Stimulated activated CD4-positive, alpha-beta T cell treated with anti-CD3 and anti-CD28 coated beads, Interleukin-4, amount 100 ng/mL, for 4 hours (primary cell): Measurements from ENCODE around the gene TJP2.
"Not testable (repeated sequence)": the region's sequence is repeated elsewhere in the genome, so short reads cannot be mapped to it uniquely, and the experiment has no call there.

Experiments used
- DNase-seq, 2 experiments: peaks; one replicate each; pipeline ENCODE4 v3.0.0-alpha.2; 2020

Gene TJP2

DNA sequence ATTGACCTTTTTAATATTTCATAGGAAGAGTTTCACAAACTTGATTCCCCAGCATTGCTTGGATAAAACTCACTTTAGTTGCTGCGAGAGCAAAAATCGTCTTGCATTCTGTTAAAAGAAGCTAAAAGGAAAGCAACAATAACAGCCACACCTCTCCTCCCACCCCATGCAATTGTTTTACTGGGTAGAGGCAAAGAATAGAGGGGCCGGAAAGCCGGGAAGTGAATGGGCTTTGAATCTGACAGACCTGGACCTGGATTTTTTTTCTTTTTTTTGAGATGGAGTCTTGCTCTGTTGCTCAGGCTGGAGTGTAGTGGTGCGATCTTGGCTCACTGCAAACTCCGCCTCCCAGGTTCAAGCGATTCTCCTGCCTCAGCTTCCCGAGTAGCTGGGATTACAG is 9.5 kb upstream of the TJP2 start:
- DNase-seq: not testable (repeated sequence)

DNA sequence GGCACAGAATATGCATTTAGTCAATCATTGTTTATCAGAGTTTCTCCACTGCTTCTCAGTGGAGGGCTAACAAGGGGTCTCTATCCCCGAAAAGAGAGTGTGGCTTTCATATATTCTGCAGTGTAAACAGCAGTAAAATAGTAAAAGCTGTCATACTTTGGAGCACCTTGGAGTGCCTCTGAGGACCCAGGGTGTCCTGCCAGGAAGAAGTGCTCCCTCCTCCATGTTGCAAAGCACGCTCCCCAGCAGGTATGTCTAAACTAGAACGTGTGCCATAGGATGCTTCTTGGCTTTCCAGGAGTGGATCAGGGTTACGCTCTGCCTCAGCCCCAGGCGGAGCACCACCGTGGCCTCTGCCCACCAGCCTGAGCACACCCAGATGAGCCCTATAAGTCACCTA is 8.5 kb upstream of the TJP2 start:
- no peak for DNase-seq

DNA sequence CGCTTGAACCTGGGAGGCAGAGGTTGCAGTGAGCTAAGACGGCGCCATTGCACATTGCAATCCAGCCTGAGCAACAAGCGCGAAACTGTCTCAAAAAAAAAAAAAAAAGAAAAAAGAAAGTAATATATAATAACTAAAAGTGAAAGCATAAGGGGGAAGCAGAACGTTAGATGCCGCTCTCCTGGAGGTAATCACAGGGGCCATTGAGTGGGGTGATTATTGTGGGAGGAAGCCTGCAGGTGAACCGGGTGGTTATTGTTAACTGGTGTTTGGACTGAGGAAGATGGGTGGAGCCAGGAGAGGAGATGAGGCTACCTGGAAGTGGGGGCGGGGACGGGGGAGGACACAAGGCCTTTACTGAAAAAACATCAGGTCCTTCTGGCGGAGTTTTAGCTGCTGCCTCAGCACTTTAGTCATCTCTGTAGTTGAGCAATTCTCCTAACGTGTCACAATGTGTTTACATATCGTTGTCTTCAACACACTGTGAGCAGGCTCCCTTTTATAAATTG is 5.3 kb upstream of the TJP2 start:
- peak; percentile 45 to 49 for DNase-seq

DNA sequence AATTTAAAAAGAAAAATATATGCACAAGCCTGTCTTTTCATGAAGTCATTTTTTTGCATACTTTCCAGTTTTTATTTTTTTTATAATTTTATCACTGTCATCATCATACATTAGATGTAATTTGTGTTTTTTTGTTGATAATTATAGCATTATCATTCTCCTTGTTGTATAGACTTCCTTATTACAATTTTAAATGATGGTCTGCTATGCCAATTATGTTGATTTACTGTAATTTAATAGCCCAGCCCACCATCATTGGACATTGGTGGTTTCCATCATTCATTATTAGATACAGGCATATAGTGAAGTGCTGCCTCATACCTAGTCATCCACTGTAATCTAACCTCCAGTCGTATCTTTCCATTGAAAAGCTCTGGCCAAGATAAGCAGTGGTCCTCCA is 3.8 kb upstream of the TJP2 start:
- DNase-seq: no peak

DNA sequence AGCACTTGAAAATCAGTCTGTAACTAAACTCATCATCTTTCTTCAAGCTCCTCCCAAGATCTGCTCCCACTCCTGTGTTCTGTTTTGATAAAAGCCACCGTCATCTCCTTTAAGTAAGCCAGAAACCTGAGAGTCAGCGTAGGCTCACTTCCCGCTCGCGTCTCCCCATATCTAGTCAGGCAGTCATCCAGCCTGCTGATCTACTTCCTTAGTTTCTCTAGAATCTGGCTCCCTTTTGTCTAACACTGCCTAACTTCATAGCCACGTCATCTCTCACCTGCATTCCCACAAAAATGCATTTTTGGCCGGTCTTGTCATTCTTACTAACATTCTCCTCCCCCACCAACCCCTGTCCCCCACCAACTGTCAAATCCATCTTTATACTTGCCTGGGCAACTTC is 3.0 kb upstream of the TJP2 start:
- DNase-seq: no peak

DNA sequence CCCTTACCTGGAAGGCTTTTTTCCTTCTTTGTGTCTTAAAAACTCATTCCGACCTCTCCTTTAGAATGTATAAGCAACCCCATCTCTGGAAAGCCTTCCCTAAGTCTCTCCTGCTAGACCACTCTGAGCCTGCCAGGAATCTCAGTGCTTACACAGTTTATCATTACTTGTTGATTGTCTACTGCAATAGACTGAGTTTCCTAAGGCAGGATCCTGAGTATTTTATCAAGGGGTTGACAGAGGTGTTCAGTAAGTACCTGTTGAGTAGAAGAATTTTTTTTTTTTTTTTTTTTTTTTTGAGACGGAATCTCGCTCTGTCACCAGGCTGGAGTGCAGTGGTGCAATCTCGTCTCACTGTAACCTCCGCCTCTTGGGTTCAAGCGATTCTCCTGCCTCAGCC is 2.6 kb upstream of the TJP2 start:
- no peak for DNase-seq

DNA sequence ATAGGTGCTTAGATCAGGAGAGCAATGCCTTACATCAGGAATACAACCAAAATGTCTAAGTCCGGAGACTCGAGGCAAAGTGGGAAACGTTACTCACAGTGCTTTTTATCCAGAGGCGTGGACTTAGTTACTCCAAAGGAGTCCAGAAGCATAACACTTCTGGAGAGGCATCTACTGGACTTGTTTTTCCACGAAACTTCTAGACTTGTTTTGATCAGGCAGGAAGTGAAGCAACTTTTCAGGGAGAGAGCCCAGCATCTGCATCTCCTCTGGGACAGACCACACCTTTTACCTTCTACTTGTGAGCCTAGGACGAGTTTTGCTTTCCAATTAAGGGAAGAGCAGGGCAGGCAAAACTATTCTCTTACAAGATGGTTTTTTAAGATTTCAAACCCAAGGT is 1.2 kb upstream of the TJP2 start:
- DNase-seq: no peak

DNA sequence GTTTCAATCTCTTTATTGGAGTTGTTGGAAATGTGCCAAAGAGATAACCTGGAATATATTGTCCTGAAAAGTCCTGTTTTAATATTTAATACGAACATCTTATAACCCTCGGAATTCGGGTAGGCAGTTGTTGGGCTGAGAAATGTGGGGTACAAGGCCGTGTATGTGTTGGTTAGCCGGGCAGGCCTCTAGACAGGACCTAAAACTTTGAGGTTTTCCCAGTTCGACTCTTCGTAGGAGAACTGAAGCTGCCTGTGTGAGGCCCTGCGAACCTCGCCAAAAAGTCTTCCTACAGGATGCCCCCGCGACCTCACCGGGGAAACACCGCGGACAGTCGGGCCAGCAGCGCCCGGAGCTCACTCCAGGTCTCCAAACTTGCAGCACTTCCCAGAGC is 583 bp upstream of the TJP2 start:
- no peak for DNase-seq

DNA sequence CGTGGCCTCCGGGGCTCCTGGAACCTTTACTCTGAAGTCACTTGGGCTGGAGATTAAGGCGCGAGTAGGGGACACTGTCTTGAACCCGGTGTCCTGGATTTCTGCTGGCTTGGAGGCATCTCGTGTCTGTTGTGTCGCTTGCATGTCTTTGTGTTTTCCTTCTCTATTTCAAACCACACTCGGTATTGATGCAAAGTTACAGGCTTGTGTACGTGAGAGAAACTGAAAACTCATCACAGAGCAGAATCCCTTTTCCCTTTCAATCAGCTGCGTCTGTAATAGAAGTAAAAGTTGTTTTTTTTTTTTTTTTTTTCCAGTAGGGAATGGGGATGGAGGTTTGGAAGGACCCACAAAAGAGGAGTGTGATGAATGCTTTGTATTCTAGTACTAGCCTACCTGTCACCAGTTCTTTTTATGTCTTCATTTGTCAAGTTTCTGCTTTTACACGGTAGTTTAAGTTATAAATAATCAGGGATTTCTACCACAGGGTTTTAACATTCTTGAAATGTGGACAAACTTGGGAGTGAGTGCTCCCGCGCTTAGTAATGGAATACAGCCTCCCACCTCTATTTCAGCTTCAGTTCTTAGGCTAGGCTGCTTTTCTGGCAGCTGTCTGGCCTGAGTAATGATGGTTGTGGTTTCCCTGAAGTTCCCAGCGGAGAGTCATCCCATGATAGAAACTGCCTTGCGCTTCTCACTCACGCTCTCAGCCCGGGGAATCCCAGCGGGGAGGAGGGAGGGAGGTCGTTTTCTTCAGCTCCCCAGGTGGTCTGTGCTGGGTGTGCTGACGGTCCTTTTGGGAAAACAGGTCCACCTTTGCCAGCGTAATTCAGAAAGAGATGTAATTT is 763 bp downstream of the TJP2 start:
- peak in 1 of 2 experiments; percentile 16 for DNase-seq

DNA sequence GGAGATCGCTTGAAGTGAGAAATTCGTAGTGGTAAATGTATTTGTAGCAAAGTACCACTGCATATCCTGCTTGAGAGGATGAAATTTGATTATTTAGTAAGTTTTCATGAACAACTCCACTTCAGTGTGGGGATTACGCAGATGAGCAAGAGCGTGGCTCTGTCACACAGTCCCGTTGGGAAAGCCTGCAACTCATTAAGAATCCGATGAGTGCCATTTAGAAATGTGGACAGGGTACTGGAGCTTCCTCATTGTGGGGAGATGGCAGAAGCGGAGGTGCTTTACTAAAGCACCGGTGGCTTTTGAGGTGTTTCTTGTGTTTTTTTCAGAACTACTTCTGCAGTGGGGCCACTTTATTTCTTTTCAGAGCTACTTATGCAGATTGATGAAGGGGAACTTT is 1.4 kb downstream of the TJP2 start:
- DNase-seq: no peak

DNA sequence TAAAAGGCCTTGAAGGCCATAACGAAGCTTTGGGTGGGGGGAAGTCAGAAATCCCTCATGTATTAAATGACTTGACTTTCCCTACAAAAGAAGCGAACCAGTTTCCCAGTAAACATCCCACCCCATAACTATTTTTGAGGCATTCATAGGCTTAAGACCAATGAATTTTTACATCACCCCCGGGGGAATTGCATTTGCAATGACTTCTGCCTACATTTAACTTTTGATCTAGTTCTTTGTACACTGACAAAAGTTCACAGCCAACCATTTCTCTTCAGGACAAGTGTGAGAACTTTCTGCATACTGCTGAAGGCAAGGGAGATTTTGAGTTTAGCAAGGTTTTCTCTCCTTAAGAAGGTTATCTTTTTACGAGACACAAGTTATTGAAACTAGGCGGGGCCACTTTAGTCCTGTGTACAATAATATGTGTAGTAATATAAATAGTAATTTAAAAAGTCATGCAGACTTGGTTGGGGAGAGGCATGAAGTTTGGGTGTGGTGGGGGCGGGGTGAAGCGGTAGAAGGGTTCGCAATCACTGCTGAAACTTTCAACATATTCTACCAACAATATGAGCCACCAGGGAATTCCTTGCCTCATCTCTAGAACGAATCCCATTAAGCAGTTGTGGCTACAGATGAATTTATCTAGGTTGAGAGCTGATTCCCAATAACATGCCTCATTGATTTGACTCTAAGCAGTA is 2.5 kb downstream of the TJP2 start:
- no peak for DNase-seq

DNA sequence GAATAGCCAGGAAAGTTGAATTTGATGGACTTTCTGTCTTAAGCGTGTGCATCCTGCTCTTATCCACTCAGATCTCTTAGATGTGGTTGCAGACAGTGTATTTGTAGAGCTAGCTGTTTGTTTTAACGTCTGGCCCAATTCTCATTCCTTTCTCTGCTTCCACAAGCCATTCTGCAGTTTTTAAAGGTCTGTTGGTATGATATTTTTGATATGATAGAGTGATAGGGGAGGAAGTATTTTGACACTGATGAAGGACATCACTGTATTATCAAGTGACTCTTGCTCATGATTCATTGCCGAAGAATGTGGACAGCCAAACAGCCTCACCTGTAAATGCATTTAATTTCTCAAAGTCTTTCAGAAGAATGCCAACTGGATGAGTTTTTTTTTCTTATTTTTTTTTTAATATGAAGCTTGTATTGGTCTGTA is 4.5 kb downstream of the TJP2 start:
- no peak for DNase-seq

DNA sequence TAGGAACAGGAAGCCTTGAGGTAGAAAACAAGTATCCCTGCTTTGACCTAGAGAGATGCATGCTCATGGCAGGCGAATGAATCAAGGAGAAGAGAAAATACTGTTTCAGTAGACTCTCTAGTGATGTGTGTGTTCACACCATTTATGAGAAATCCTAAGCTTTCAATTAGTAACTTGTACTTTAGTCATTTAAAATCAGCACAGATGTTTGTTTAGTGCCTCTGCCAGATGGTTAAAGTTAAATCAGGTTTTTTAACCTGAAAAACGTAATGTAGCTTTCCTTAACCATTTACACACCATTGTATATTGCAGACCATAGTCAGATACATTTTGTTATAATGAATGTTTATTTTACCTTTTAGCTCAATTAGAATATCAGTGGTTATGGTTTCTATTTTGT is 5.0 kb downstream of the TJP2 start:
- DNase-seq: no peak

DNA sequence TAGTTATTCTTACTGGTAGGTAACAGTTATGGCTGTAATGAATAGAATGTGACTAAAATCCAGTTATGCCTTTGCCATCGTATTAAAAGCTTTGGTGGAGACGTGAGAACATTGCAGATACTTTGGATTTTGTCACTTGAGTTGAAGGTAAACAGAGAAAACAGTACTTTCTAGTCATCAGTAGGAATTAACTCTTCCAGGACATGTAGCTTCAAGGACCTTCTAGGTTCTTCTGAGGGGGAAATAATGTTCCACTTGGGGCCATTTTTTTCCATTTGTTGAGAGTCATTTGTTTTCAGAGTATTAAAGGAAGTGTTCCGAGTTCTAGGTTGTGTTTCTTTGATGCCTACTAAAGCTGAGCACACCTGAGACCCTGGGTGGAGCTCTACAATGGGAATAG is 6.1 kb downstream of the TJP2 start:
- no peak for DNase-seq

DNA sequence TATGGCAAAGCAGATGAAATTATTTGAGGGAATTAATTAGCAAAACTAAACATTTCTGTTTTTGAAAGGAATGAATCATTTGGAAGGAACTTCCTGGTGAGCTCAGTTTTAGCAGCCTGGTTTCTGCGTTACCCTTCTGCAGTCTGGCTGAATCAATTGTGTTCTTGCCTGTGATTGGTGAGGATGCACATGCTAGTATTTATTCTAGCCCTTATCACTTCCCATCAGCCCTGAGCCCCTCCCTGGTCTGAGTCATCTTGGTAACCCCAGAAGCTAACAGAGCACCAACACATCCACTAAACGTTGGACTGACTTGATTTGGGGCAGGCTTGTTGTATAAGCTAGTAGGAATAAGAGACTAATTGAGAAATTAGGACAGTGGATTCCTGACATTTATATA is 6.6 kb downstream of the TJP2 start:
- peak; percentile 6 to 49 for DNase-seq

DNA sequence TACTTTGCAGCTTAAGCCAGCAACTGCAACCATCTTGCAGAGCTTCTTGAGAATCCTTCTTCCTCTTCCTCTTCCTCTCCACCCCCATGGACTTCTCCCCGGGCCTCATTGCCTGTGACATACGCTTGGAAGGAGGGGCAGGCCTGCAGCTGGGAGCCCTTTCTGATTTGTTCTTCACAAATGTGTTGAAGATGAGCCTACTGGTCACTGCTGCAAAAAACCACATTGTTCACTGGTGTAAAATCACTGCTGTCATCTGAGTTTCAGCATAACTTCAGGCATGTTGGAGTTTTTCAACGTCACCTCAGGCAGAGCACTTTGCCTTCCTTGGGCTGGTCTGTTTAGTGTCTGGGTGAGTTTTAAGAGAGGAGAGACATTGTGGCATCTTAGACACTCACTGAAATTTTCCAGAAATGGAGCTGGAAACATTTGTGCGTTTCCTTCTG is 7.9 kb downstream of the TJP2 start:
- DNase-seq: no peak

DNA sequence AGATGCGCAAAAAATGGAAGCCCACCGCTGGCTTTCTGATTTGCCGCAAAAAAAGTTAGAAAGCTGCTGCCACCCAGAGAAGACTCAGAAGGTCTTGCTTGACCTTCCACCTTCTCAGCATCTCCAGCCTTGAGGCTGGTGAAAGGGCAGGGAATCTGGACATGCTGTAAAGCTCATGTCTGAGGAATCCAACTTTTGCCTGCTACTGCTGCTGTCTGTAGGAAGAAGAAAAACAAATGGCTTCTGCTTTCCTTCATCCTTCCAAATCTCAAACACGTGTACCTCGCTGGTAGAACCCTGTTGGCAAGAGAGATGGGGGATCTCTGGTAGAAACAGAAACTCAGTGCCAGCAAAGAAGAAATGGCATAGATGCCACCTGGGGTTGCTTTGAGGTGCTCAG is 10.2 kb downstream of the TJP2 start:
- no peak for DNase-seq

DNA sequence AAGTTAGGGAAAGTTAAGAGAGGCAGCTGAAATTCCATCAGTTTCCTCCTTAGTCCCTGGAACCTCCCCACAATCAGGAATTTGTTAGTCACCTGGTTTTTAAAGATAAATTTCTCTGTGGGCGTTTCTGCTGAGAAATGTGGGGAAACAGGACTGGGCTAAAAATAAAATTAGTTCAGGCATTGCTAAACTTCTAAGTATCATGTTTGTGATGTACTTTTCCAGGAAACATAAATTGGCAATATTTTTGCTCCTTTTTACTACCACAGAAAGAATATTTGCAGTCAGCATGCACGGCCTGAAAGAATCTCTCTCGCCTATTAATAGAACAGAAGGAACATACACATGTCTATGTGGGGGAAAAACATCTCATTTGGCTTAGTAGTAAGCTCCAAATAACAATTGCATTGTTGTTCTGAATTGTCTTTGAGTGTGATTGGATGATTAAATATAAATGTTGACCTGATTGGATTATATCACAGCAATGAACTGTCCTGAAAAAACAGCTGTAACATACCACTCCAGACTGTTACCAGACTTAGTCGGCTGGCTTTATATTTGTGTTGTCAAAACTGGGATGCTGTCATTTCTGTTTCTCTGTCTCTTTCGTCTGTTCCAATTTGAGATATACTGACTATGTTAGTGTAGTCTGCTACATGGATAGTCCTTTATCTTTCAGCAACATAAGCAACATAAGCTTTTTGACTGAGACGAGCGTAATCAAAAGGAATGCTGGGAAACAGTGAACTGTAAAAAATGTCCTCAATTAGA is 12.9 kb downstream of the TJP2 start:
- DNase-seq: no peak

DNA sequence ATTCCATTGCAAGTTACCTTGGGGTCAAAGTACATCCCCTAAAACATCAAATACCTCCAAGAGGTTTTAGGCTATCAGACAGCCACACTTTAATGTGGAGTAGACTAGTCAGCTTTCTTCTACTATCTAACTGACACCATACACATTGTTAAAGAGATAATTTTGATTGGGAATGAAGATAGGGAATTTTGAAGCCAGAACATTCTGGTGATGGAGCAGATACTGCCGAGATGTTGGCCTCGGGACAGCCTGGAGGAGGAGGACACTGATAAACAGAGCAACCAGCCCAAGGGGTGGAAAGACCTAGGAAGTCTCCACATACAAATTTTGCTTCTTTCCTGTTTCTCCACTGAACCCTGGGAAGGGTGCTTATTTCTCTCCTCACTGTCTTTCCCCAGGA is 14.9 kb downstream of the TJP2 start:
- no peak for DNase-seq

DNA sequence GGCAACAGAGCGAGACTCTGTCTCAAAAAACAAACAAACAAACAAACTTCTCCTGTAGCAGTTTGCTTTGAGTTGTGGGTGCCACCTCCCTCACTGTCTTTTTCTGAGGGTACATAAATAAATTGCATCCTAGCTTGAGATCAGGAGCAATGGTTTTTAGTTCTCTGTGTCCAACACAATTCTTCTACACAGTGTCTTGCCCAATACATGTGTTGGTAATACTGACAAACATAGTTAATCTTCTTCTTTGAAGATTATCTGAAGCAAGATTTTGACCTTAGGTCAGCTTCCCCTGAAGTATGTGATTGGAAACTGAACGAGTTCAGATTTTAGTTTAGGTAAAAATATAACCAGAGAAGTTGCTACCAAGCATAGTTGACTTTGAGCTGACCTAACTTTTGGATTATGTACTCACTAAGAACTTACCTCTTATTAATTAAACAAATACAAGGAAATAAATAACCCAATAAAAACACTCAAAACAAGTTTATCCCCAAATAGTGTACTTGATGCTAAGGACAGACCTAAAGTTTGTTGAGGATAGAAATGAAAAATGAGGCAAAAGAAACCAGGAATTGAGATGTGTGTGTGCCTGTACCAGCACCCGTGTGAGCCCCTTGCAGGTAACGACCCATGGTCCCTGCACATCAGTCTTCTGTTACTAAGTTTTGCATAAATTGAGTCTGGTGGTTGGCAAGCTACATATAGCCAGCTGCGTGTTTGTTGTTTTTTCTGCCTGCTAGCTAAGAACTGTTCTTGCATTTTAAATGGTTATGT is 16.2 kb downstream of the TJP2 start:
- no peak for DNase-seq

DNA sequence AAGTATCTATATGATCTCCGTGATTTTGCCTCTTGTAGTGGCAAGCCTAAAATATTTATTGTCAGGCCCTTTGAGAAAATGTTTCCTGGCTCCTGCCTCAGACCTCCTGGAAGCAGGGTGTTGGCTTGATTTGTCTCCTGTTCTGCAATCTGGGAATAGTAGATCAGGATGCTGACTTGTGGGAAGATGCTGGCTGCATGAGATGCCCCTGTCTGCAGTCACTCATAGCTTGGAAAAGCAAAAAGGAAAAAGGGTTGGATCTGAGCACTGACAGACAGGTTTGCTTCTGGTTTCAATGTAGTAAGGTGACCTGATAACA is 16.7 kb downstream of the TJP2 start:
- DNase-seq: no peak

DNA sequence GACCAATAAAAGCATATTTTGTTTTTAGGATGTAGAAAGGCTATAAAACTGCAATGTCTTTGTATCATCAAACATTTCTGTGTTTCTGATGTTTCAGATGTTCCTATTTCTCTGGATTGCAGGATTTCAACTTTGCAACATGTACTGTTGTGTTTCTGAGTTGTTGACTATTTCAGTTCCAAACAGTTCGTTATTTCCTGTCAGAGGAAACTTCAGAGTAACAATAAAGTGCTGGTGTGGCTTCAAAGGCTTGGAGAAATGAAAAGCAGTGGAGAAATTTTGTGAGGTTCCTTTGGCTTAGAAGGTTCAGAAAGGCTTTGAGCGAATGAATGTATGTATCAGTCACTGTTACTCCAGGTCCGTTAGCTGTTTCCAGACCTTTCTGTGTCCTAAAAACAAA is 17.2 kb downstream of the TJP2 start:
- no peak for DNase-seq

DNA sequence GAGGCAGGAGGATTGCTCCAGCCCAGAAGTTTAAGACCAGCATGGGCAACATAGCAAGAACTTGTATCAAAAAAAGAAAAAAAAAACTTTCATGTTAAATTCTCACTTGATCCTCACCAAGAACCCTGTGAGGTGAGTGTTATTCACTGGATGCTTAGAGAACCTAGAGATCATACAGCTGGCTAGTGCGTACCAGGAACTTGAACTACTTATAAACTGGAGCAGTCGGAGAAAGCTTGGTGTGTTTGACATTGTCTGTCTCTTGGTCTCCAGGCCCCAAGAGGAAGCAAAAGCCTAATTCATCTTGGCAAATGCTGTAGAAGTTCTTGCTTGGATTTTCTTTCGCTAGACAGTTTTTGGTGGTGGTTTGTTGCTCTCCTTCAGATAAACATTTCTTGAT is 18.1 kb downstream of the TJP2 start:
- no peak for DNase-seq
